Measurements from ENCODE around the gene F2.
"Not testable (repeated sequence)": the region's sequence is repeated elsewhere in the genome, so short reads cannot be mapped to it uniquely, and the experiment has no call there.

The F2 gene

DNA sequence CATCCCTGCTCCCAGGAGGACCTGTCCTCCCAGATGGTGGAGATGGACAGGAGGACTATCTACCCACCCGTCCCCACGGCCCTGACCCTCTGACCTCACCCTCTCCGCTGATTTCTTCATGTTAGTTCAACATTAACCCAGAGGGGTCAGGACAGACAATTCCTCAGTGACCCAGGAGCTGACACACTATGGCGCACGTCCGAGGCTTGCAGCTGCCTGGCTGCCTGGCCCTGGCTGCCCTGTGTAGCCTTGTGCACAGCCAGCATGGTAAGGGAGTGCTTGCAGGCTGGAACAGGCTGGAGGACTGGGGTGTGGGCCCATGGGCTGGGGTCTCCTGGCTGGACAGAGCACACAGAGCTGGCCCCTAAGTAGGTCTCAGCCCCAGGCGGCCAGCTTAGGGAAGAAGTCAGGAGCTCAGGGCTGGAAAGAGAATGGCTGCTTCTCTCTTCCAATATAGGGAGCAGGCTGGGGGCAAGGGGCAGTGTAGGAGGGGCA, at the start of gene F2:
F2 (plus strand) TSS at position 166 of the 495 bp plus-strand sequence; CDS start at position 189, 23 bp downstream.
- DNase-seq (ENCODE audit: low read depth in 4 of 4, low spot score in 1 of 4) = no peak

GRCh38 chr11:46669711-46670139, 49.3 kb upstream of the F2 start:
- no peak for DNase-seq (ENCODE audit: low read depth in 4 of 4, low spot score in 1 of 4)

DNA sequence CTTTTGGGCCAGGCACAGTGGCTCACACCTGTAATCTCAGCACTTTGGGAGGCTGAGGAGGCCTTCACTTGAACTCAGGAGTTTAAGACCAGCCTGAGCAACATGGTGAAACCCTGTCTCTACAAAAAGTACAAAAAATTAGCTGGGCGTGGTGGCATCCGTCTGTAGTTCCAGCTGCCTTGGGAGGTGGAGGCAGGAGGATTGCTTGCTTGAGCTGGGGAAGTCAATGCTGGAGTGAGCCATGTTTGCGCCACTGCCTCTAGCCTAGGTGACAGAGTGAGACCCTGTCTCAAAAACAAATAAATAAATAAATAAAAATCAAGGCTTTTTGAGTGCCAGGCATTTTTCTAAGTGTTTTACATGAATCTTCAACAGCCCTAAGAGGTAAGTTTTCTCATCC, 48.5 kb upstream of the F2 start:
- not testable (repeated sequence) for DNase-seq (ENCODE audit: low read depth in 4 of 4, low spot score in 1 of 4)

GRCh38 chr11:46671958-46672315, 47.1 kb upstream of the F2 start:
- DNase-seq (ENCODE audit: low read depth in 4 of 4, low spot score in 1 of 4) = no peak

GRCh38 chr11:46672381-46672839, 46.6 kb upstream of the F2 start:
- no peak for DNase-seq (ENCODE audit: low read depth in 4 of 4, low spot score in 1 of 4)

DNA sequence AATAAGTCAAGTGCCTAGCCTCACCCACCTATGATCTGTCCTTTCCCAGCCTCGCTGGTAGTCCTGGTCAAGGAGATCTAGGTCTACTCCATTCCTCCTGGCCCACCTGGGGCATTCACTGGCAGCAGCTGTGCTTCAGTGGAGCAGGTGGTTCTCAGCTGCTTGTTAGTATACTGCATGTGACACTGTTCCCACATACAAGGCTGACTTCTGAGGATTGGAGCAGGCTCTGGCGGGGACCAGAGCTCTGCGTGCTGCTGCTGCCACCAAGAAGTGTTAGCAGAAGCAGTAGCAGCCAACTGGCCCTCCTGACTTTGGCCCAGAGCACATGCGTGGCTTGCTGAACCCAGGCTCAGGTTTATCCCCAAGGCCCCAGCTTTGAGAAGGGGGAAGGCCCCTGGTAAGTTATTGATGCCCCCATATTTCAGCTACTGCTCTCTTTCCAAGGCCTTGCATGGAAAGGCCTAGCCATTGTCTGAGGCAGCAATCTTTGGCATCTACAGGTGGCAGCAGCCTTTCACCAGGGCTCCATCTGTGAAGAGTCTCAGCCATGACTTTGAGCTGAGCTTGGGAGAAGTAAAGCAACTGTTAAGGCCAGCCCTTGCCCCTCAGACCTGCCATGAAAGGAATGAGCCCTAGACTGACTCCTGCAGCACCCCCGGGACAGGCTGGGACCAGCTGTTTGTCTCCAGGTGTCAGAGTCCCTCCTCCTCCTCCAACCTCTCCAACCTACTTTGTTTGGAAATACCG, 45.1 kb upstream of the F2 start:
- DNase-seq (ENCODE audit: low read depth in 4 of 4, low spot score in 1 of 4) = no peak

- no peak for DNase-seq (ENCODE audit: low read depth in 4 of 4, low spot score in 1 of 4)
Measured at GRCh38 chr11:46674463-46675287, 44.3 kb upstream of the F2 start.

DNA sequence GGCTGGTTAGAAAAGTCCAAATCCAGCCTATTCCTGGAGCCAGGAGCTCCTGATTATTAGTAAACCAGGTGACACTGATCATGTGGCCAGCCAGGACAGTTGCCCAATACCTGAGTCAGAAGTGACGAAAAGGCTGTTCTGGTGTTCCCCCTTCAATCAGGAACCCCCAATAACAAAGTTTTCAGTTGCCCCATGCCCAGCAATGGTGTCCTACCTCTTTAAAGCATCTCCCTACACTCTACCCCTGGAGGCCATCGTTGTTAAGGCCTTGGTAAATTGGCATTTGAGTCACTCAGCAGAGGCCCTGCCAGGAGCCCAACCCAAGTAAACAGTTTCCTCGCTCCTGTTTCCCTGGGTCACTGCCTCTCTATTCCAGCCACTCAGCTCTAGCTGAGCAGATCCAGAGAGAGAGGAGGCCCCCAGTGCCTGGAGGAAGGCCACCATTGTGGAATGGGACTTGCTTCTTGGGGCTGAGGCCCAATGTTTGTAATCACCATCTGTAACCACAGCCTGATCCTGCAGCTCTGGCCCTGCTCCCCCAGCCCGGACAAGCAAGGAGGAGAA, 43.6 kb upstream of the F2 start:
- no peak for DNase-seq (ENCODE audit: low read depth in 4 of 4, low spot score in 1 of 4)

DNA sequence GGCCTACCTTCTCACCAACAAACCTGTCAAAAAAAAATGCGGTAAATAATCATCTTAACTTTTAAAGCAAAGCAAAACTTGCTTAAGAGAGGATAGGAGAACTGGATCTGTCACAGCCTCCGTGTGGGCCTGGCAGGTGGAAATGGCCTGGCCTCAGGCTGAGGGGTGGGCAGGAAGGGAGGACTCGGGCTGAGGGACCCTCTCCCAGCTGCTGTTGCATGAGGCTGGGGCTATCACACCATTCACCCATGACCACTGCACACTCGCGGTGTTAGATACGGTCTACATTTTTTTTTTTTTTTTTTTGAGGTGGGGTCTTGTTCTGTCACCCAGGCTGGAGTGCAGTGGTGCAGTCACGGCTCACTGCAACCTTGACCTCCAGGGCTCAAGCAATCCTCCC, 43.1 kb upstream of the F2 start:
- DNase-seq (ENCODE audit: low read depth in 4 of 4, low spot score in 1 of 4) = no peak

DNA sequence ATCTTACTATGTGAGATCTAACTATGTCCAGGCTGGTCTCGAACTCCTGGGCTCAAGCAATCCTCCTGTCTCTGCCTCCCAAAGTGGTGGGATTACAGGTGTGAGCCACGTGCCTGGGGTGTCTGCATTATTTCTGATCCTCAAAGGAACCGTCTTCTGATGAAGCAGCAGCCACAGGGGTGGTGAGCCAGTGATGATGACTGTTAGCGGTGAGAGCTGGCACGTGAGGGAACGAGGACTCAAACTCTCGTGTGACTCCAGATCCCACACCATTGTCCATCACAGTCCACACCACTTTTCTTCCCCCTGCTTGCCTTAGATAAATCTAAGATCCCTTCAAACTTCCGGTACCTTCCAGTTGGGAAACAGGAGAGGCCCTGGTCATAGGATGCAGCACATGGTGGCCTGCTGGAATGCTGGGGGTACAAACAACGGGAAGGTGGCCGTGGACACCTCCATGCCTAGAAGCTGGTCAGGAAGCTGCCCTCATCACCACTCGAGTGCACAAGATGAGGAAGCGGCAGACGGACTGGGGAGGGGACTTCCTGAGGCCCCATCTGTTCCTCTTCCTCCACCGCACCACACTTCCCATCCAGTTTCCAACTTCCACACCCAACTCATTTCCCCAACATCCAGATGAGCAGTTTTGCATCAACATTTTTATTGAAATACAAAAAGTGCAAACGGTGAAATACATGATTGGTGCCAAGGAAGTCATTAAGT, 42.4 kb upstream of the F2 start:
- no peak for DNase-seq (ENCODE audit: low read depth in 4 of 4, low spot score in 1 of 4)

DNA sequence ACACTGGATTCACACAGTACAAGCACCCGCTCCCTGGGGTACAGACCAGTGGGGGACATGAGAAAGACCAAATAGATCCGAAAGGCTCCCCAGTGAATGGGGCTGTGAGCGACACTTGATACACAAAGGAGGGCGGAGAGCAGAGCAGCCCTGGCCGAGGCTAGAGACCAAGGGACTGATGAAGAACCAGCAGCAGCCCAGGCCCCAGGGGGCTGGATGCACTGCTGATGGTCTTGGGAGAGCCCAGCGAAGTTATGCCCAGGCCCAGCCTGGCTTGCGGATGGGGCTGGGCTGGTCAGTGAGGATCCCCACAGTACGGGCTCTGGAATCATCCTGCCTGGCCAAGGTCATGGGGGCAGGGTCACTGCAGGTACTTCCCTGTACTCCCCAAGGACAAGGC, 41.8 kb upstream of the F2 start:
- no peak for DNase-seq (ENCODE audit: low read depth in 4 of 4, low spot score in 1 of 4)

GRCh38 chr11:46677991-46678740, 40.8 kb upstream of the F2 start:
- DNase-seq (ENCODE audit: low read depth in 4 of 4, low spot score in 1 of 4) = no peak

- no peak for DNase-seq (ENCODE audit: low read depth in 4 of 4, low spot score in 1 of 4)
Measured at GRCh38 chr11:46678741-46679130, 40.3 kb upstream of the F2 start.

DNA sequence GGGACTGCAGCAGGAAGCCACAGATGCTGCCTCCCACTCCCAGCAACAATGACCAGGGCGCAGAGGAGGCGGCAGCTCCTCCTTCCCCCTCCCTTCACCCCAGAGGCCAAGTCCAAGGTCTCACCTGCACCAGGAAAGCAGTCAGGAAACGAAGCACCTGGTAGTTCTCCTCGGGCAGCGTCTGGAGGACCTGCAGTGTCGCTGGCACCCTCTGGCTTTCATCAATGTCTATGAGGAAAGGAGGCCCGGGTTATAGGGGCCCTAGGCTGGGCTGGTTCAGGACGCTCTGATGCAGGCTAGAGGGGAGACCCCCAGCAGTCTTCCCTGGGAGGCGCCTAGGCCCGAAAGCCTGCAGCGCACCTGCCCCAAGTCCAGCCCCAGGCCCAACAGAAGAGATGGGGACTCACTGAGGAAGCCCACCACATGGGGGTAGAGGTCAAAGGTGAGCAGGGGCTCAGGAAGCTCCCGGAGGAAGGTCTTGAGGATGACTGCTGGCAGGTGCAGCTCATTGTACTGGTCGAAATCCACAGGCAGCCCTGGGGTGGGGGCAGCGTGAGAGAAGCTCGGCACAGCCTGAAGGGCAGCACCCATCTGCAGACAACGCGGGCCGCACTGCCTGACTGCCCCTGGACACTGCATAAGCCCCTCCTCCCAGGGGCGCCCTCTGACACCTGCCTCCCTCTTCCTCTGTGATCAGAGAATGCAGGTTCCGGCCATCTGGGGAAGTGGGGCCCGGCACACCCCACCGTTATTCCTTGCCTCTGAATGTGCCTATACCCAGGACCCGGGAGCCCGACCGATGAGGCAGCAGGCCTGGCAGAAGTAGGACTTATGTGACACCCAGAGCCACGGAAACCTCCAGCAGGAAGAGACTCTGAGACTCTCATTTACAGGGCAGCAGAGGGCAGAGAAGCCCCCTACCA, 39.5 kb upstream of the F2 start:
- DNase-seq (ENCODE audit: low read depth in 4 of 4, low spot score in 1 of 4) = no peak

DNA sequence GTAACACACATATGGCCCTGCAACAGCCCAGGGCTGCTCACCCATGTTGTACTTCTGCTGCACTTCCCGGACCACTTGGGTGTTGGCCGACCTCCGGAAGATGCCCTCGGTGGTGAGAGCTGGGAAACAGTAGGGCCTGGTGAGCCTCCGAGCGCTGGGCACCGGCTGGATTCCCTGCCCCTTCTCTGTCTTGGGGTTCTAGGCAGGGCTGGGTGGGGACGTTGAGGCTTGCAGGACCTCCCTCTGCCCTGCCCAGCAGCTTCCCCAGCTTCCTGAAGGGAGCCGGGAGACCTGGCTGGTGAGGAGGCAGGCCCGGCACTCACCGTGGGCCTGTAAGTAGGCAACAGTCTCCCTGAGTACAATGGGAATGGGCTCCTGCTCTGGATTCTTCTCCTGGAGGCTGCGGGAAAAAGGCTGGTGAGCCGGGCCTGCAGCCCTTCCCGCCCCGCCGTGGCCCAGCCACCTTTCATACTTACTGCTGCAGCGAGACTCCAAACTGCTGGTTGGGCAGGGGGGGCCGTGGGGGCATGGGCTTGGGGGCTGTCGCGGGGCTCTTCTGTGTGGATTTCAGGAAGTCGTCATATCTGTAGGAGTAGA, 38.8 kb upstream of the F2 start:
- DNase-seq (ENCODE audit: low read depth in 4 of 4, low spot score in 1 of 4) = no peak

DNA sequence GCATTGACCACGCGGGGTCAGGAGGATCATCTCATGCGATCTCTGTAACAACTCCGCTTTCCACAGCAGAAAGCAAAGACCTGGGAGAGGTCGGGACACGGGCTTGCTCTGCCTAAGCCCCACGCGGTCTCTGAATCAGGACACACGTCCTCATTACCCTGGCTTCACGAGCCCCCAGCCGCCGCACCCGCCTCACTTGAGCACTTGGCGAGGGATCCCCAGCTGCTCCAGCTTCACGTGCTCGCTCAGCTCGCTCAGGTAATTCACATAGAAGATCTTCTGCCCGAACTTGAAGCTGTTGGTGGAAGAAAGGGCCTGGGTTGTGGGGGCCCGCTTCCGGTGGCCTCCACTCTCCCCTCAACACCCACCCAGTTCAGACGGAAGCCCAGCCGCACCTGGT, 38.2 kb upstream of the F2 start:
- DNase-seq (ENCODE audit: low read depth in 4 of 4, low spot score in 1 of 4) = no peak

DNA sequence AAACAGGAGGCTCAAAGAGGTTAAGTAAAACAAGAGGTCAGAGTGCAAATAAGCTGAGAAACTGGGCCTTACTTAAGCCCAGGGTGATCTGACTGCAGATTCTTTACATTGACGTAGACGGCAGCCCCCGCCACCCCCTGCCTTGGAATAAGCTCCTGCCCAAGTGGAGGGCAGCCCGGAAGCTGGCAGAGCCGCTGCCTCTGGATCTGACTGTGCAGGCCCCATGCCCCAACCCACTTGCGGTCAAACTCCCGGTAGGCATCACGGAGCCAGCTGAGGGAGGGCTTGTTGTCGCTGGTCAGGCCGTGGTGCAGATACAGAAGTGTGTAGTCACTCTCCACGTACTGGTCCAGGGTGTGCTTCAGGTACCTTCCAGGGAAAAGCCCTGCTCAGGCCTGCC, 37.2 kb upstream of the F2 start:
- no peak for DNase-seq (ENCODE audit: low read depth in 4 of 4, low spot score in 1 of 4)

GRCh38 chr11:46682773-46683752, 36.0 kb upstream of the F2 start:
- DNase-seq (ENCODE audit: low read depth in 4 of 4, low spot score in 1 of 4) = no peak

All from stimulated activated CD4-positive, alpha-beta T cell treated with anti-CD3 and anti-CD28 coated beads, Interleukin-1b, Interleukin-23, amount 100 ng/mL, for 24 hours (primary cell).